ENCODE results near the gene GPR135.
A peak's percentile ranks its signal among the peaks of the same experiment; 100 is the strongest.

Gene GPR135, protein sequence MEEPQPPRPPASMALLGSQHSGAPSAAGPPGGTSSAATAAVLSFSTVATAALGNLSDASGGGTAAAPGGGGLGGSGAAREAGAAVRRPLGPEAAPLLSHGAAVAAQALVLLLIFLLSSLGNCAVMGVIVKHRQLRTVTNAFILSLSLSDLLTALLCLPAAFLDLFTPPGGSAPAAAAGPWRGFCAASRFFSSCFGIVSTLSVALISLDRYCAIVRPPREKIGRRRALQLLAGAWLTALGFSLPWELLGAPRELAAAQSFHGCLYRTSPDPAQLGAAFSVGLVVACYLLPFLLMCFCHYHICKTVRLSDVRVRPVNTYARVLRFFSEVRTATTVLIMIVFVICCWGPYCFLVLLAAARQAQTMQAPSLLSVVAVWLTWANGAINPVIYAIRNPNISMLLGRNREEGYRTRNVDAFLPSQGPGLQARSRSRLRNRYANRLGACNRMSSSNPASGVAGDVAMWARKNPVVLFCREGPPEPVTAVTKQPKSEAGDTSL

GRCh38 chr14:59465316-59466135 is at the start of gene GPR135:
Gene GPR135, minus strand, starts transcription at chr14:59465380. Its CDS starts 154 bp downstream, at chr14:59465226.
- no peak for DNase-seq (ENCODE audit: low read depth in 2 of 2, low spot score in 1 of 2)

- DNase-seq (ENCODE audit: low read depth in 2 of 2, low spot score in 1 of 2) = no peak
Observed at GRCh38 chr14:59511916-59512575, 46.9 kb upstream of the GPR135 start.

DNA sequence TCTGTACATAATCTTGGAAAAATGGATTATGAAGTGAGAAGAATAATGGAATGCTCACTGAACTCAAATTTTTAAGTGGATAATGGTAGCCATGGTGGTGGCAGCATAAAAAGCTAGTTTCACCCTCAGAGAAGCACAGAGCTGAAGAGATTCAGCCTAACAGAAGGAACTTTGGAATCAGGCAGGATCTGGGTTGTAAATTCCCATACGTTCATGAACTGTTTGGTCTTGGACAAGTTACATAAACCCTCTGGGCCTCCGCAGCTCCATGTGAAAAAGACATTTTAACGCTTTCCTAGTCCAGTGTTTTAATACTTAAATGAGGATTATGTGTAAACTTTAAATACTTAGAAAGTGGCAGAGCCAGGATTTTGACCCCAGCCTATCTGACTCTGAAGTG is 45.8 kb upstream of the GPR135 start:
- no peak for DNase-seq (ENCODE audit: low read depth in 2 of 2, low spot score in 1 of 2)

GRCh38 chr14:59510001-59510400 is 44.8 kb upstream of the GPR135 start:
- no peak for DNase-seq (ENCODE audit: low read depth in 2 of 2, low spot score in 1 of 2)

DNA sequence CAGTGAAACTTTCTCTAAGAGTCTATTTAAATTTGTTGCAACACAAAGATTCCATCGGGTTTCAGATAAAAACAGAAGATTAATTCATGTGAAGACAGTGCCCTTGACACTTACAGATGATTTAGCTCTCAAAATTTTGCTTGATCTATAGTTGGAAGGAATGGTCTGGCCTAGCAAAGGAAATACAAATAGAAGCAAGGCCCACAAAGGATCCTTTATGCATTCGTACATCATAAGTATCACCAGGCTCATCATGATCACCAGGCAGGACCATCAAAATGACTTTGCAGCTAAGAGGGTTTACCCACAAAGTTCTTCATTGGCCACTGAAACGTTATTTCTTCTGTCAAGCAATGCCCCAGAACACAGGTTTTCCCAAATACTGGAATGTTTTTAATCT is 43.9 kb upstream of the GPR135 start:
- no peak for DNase-seq (ENCODE audit: low read depth in 2 of 2, low spot score in 1 of 2)

DNA sequence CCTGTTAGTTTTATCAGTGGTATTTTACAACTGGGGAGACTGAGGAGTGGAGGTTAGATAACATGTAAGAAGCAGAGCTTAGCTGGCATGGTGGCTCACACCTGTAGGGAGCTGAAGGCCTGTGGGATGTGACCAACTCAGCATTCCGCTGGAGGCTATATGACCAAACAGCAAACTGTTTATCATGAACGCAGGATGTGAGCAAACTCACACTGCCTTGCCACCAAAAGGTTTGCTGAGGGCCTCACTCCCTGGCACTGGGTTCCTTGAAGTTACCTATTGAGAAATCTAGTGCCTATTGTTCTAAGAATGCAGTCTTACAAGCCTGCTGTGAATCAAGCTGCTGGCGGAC is 42.5 kb upstream of the GPR135 start:
- no peak for DNase-seq (ENCODE audit: low read depth in 2 of 2, low spot score in 1 of 2)

GRCh38 chr14:59507063-59507751 is 42.0 kb upstream of the GPR135 start:
- no peak for DNase-seq (ENCODE audit: low read depth in 2 of 2, low spot score in 1 of 2)

DNA sequence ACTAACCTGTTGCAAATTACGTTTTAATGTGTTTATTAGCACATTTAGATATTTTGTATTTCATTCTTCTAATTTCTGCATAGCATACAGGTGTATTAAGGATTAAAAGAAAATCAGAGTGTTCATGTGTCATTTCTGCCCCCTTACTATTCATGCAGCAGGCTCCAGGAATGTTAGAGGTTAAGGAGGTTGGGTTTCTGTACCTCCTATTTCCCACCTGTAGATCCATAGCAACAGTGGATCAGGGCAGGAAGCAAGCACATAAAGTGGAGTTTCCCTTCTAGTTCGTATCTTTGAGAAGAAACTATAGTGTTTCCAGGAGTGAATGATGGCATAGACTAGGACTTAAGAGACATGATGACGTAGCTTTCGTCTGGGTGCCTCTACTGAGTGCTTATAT is 38.1 kb upstream of the GPR135 start:
- no peak for DNase-seq (ENCODE audit: low read depth in 2 of 2, low spot score in 1 of 2)

DNA sequence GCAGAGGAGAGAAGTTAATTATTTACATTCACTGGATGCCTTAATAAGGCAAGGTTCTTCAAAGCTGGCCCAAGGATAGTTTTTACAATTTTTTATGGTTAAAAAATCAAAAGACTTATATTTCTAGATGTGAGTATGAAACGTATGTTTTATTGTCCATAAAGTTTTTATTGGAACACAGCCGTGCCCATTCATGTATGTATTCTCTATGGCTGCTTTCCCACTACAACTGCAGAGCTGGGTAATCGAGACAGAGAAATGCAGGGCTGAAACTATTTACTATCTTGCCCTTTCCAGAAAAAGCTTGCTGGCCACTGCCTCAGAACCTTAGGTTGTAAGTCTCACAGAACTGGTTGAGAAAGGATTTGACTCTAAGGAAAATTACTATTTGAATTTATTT is 35.6 kb upstream of the GPR135 start:
- DNase-seq (ENCODE audit: low read depth in 2 of 2, low spot score in 1 of 2) = no peak

- no peak for DNase-seq (ENCODE audit: low read depth in 2 of 2, low spot score in 1 of 2)
Observed at GRCh38 chr14:59492384-59492783, 27.2 kb upstream of the GPR135 start.

- no peak for DNase-seq (ENCODE audit: low read depth in 2 of 2, low spot score in 1 of 2)
Observed at GRCh38 chr14:59490756-59491155, 25.6 kb upstream of the GPR135 start.

DNA sequence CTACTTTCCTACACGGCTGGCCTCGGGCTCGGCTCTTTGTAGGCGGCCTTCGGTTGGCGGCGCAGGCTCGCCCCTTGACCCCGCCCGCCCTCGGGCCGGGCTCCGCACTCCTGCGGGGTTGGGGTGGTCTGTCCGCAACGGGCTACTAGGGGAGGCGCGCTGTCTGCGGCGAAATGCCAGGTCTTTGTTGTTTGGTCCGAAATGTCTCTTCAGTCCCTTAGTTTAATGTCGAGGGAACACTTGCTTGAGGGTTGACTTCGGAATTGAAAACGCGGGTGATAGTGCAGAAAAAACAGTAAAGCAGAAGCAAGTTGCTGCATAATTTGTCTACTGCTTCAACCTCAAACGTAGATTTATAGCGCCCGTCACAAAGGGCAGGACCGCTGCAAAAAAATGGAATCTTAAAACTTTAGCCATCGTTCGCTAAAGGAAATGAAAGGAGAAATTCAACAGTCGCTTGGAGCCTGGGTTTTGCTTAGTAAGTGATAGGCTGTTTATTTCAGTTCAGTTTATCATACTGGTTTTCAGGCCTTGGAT is 19.5 kb upstream of the GPR135 start:
- no peak for DNase-seq (ENCODE audit: low read depth in 2 of 2, low spot score in 1 of 2)

DNA sequence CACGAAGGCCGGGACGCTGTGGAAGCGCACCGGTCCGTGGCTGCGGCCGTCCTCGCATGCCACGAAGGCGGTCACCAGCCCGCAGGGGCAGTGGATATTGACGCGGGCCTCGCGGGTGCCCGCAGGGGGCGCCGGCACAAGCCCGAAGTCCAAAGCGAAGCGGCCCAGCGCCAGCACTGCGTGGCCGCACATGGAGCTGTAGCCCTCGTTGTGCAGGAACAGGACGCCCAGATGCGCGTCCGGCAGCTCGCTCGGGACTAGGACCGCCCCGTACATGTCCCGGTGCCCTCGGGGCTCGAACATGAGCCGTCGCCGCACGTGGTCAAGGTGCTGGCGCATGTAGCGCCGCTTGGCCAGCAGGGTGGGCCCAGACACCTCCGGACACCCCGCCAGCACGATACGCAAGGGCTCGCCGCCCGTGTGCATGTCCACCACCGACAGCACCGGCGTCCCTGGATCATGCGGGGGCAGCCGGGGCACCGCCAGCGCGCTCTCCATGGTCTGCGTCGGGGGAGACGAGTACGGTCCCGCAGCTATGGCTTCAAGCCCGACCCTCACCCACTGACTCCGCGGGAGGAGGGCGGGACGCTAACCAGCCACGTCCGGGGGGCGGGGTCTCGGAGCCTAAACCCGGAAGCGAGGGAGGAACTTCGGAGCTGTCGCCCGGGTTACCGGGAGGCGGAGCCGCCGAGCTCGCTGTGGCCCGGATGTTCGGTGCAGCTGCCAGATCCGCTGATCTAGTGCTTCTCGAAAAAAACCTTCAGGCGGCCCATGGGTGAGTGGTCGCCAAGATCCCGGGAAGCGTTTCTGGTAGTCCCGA is 18.8 kb upstream of the GPR135 start, which contains the start of the genes JKAMP and L3HYPDH:
Gene JKAMP, plus strand, starts transcription at position 699 of the 820 bp plus-strand sequence. Its CDS starts 73 bp downstream, at position 772.
Gene L3HYPDH, minus strand, starts transcription at position 590 of the 820 bp plus-strand sequence. Its CDS starts 92 bp downstream, at position 498.
- peak; percentile 96 for DNase-seq (ENCODE audit: low read depth in 2 of 2, low spot score in 1 of 2)

GRCh38 chr14:59483363-59483762 is 18.2 kb upstream of the GPR135 start:
- DNase-seq (ENCODE audit: low read depth in 2 of 2, low spot score in 1 of 2) = no peak

DNA sequence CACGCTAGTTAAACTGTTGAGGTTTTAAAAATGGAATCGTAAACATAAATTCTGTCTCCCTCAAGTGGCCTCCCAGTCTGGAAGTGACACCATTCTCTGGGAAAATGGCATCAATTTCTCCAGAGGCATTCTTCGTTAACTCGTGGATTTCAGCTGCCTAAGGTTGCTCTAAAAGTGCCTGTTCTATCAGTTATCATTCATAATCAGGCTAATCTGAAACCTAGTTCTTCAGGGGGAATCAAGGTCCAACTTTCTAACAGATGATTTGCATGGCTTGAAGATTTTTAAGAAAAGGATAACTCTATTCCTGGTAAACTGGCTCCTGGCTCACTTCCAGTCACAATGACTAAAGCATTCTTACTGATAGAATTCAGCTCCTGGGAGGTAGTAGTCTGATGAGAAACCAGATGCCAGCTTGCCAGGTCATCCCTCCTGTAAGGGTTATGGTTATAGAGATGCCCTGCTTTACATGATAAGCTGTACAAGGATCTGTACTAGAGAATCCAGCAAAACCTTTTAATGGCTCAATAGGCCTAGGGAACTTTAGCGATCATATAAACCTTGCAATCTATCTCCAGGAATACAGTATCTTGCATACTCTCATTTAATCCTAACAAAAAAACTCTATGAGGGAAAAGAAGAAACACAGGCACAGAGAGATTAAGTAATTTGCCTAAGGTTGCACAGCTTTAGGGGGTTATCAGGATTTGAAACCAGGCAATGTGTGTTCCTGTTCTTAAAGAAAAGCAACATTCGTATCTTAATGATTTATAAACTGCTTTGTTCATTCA is 17.6 kb upstream of the GPR135 start:
- no peak for DNase-seq (ENCODE audit: low read depth in 2 of 2, low spot score in 1 of 2)

- DNase-seq (ENCODE audit: low read depth in 2 of 2, low spot score in 1 of 2) = no peak
Observed at GRCh38 chr14:59481871-59482540, 16.8 kb upstream of the GPR135 start.

- DNase-seq (ENCODE audit: low read depth in 2 of 2, low spot score in 1 of 2) = no peak
Observed at GRCh38 chr14:59481407-59481806, 16.2 kb upstream of the GPR135 start.

GRCh38 chr14:59480166-59480565 is 15.0 kb upstream of the GPR135 start:
- DNase-seq (ENCODE audit: low read depth in 2 of 2, low spot score in 1 of 2) = no peak
